ENCODE measurements around the gene TMEM163.
"Not testable (repeated sequence)": the region's sequence is repeated elsewhere in the genome, so short reads cannot be mapped to it uniquely, and the experiment has no call there.

- not testable (repeated sequence) for TF ChIP-seq POLR2A, CTCF, EP300 (IDR thresholded peaks at IDR 0.05)
Measured at GRCh38 chr2:134589171-134590083, 129.4 kb downstream of the TMEM163 start.
